ENCODE results near the gene ATXN2. TPM values are rescaled to one million over a fixed set of nuclear protein-coding genes. Genes with fewer than 3 reads are reported as not detected.
"Not testable (repeated sequence)": the region's sequence is repeated elsewhere in the genome, so short reads cannot be mapped to it uniquely, and the experiment has no call there.

The ATXN2 gene
- total RNA-seq, 1 experiment from 2014 or later: 17.2 TPM

DNA sequence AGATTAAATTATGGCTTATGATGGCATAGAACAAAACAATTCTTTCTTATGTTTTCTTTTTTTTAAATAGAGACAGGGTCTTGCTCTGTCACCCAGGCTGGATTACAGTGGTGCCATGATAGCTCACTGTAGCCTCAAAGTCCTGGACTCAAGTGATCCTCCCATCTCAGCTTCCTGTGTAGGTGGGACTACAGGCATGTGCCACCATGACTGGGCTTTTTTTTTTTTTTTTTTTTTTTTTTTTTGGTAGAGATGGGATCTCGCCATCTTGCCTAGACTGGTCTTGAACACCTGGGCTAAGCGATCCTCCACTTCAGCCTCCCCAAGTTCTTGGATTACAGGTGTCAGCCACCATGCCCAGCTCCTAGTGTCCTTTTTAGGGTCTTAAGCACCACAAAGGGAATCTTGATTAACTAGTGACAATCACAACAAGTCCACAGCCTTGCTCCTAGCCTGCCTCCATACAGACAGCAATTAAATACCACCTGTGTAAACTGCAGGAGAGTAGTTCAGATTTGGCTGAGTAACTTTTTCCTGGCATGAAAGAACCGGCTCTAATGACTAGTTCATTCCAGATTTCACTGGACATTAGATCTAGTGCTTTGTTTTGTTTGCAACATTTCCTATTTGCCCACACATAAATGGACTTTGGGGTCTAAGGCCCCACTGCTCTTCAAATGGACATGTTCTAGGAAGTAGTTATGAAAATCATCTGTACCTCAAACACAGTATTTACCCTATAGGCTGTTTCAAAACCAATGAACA lies 131.8 kb downstream of the ATXN2 start:
- H3K27me3 ChIP-seq (ENCODE audit: low read length): no peaks in the 10 kb centered on the region
- TF ChIP-seq EZH2phosphoT487 (IDR thresholded peaks at IDR 0.05; ENCODE audit: borderline replicate concordance, low read length) (no peak), EZH2 (IDR thresholded peaks at IDR 0.05; ENCODE audit: low read length, unreplicated experiment) (no peak)
- TF ChIP-seq, protein P1, sequence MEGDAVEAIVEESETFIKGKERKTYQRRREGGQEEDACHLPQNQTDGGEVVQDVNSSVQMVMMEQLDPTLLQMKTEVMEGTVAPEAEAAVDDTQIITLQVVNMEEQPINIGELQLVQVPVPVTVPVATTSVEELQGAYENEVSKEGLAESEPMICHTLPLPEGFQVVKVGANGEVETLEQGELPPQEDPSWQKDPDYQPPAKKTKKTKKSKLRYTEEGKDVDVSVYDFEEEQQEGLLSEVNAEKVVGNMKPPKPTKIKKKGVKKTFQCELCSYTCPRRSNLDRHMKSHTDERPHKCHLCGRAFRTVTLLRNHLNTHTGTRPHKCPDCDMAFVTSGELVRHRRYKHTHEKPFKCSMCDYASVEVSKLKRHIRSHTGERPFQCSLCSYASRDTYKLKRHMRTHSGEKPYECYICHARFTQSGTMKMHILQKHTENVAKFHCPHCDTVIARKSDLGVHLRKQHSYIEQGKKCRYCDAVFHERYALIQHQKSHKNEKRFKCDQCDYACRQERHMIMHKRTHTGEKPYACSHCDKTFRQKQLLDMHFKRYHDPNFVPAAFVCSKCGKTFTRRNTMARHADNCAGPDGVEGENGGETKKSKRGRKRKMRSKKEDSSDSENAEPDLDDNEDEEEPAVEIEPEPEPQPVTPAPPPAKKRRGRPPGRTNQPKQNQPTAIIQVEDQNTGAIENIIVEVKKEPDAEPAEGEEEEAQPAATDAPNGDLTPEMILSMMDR (conservative IDR thresholded peaks at IDR 0.05; ENCODE audit: low read depth, low read length): no peak
- DNase-seq (no peak), ATAC-seq (peak; percentile 22; the same call in 1 of the 2 replicates)
- no peaks in the 10 kb centered on the region for H3K4me1 ChIP-seq (ENCODE audit: insufficient read depth, low read length)
- peak overlapping the region; percentile 10; the same call in 1 of the 2 replicates for H3K9ac ChIP-seq (ENCODE audit: low read length)
- POLR2A ChIA-PET (ENCODE audit: unreplicated experiment): no interaction called here
- no peaks in the 10 kb centered on the region for H3K79me2 ChIP-seq (ENCODE audit: low read length)
- no peaks in the 10 kb centered on the region for H4K20me1 ChIP-seq (ENCODE audit: low read length)
- H2AFZ ChIP-seq (ENCODE audit: low read length): no peak overlapping the region
- H3K9me2 ChIP-seq (replicated peaks; ENCODE audit: low read length): no peaks in the 10 kb centered on the region
- H3K36me3 ChIP-seq (ENCODE audit: low read depth, low read length): peaks cover 30% of the 10 kb centered on the region
- H3K27ac ChIP-seq (ENCODE audit: low read length): peak overlapping the region; percentile 57
- no peaks in the 10 kb centered on the region for H3F3A ChIP-seq (ENCODE audit: low read length, unreplicated experiment)
- H3K4me3 ChIP-seq (ENCODE audit: low read length): no peak overlapping the region
- CTCF ChIA-PET: no interaction called here
- H3K4me2 ChIP-seq (ENCODE audit: low read length): no peak overlapping the region
- H3K9me3 ChIP-seq (ENCODE audit: low read length): no peaks in the 10 kb centered on the region
- intact Hi-C loops (cut with micrococcal nuclease): no loop called here
- BruUV-seq (replicated peaks): no TSS peak

DNA sequence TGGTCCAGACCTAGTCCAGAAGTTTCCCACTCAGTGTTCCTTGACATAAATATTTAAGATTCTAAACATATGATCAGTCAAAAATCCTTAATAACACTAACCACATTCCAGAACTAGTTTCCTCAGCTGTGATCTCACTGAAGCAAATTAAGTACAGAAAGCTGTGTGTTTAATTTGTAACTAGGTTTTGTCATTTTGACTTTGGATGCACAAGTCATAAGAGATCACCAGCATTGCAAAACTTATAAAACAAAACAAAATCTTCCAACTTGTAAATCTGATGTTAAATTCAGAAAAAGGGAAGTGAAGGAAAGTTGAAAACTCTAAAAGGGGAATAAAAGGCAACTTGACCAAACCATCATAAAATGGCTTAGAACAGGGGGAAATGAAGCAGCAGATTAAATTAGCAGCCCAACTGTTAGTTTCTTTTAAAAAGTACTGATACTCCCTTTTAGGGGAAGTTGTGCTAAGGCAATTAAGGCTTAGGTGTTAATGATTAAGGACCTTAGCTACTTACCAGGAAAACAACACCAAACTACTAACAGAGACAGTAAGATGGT lies 136.8 kb downstream of the ATXN2 start:
- BruUV-seq (replicated peaks): no TSS peak
- Histone ChIP-seq H3K9me2 (replicated peaks; ENCODE audit: low read length) (no peaks in the 10 kb centered on the region), H3K27me3 (ENCODE audit: low read length) (no peaks in the 10 kb centered on the region), H4K20me1 (ENCODE audit: low read length) (no peaks in the 10 kb centered on the region), H3K36me3 (ENCODE audit: low read depth, low read length) (peaks cover 14% of the 10 kb centered on the region; the same call in 1 of the 2 replicates), H3K4me1 (ENCODE audit: insufficient read depth, low read length) (no peaks in the 10 kb centered on the region), H3K9ac (ENCODE audit: low read length) (no peak overlapping the region), H3K4me2 (ENCODE audit: low read length) (no peak overlapping the region), H3K9me3 (ENCODE audit: low read length) (no peaks in the 10 kb centered on the region), H3F3A (ENCODE audit: low read length, unreplicated experiment) (no peaks in the 10 kb centered on the region), H3K27ac (ENCODE audit: low read length) (no peak overlapping the region), H3K79me2 (ENCODE audit: low read length) (no peaks in the 10 kb centered on the region), H3K4me3 (ENCODE audit: low read length) (no peak overlapping the region), H2AFZ (ENCODE audit: low read length) (no peak overlapping the region)
- CTCF ChIA-PET: no interaction called here
- intact Hi-C loops (cut with micrococcal nuclease): no loop called here
- no peak for DNase-seq
- no peak for ATAC-seq
- POLR2A ChIA-PET (ENCODE audit: unreplicated experiment): no interaction called here
- TF ChIP-seq, protein P1 (conservative IDR thresholded peaks at IDR 0.05; ENCODE audit: low read depth, low read length): no peak
- TF ChIP-seq EZH2phosphoT487 (IDR thresholded peaks at IDR 0.05; ENCODE audit: borderline replicate concordance, low read length): no peak
- TF ChIP-seq EZH2 (IDR thresholded peaks at IDR 0.05; ENCODE audit: low read length, unreplicated experiment): no peak

- ATAC-seq; intact Hi-C loops (cut with micrococcal nuclease); H3K27me3 ChIP-seq (ENCODE audit: low read length); H3K9me2 ChIP-seq (replicated peaks; ENCODE audit: low read length); H3K4me2 ChIP-seq (ENCODE audit: low read length); H3K4me3 ChIP-seq (ENCODE audit: low read length); H3K4me1 ChIP-seq (ENCODE audit: insufficient read depth, low read length); H4K20me1 ChIP-seq (ENCODE audit: low read length); DNase-seq; POLR2A ChIA-PET (ENCODE audit: unreplicated experiment); H3K27ac ChIP-seq (ENCODE audit: low read length); H2AFZ ChIP-seq (ENCODE audit: low read length); H3K9ac ChIP-seq (ENCODE audit: low read length); BruUV-seq (replicated peaks); H3F3A ChIP-seq (ENCODE audit: low read length, unreplicated experiment); H3K9me3 ChIP-seq (ENCODE audit: low read length); H3K79me2 ChIP-seq (ENCODE audit: low read length): not testable (repeated sequence)
- peaks cover 30% of the 10 kb centered on the region for H3K36me3 ChIP-seq (ENCODE audit: low read depth, low read length)
- CTCF ChIA-PET: interaction anchor here (1.1 kb wide), 1 partner anchor 8 kb away, joined by 3 read pairs; no protein-coding TSS in a partner anchor
Observed at GRCh38 chr12:111460111-111460510, 139.0 kb downstream of the ATXN2 start.
